Naive thymus-derived CD4-positive, alpha-beta T cell (primary cell): ENCODE data around the gene VAPB. TPM values are rescaled to one million over a fixed set of nuclear protein-coding genes. Genes with fewer than 3 reads are reported as not detected.

Experiments used
- ATAC-seq: fragments of 150-1000 bp; cut with Tn5 transposase; 2 replicates; pipeline ENCODE4 v1.10.0; 2021; ENCODE audit warnings: mild to moderate bottlenecking, moderate library complexity
- CTCF ChIA-PET: fragments of 350-600 bp; sonication (Branson Sonifier 250); formaldehyde crosslinking; loops from one replicate; lab custom pipeline; 2021; ENCODE audit warnings: antibody characterized with exemption; lab: Charles Lee
- POLR2A ChIA-PET: fragments of 350-600 bp; sonication (Branson Sonifier 250); formaldehyde crosslinking; loops from one replicate; lab custom pipeline; 2021; ENCODE audit warnings: antibody characterized with exemption, inconsistent platforms; lab: Charles Lee
- DNase-seq, 9 donors: peaks; one replicate each; pipeline versions ENCODE4 v3.0.0 to v3.0.0-alpha.2; 2020 to 2022; ENCODE audit warnings: mixed read lengths in 1 of 9
- H3K27ac ChIP-seq: one replicate; pipeline ENCODE4 v1.7.0; 2013; ENCODE audit warnings: mild to moderate bottlenecking, low read depth, low read length, moderate library complexity
- H3K27me3 ChIP-seq, 2 donors: one replicate each; pipeline ENCODE4 v1.7.0; 2013; ENCODE audit warnings: low read length in 2 of 2, mild to moderate bottlenecking in 2 of 2, moderate library complexity in 2 of 2; ENCODE audit not compliant: control insufficient read depth in 2 of 2, insufficient read depth in 2 of 2
- H3K36me3 ChIP-seq, 3 experiments: 1 replicate in 2 of 3; 2 replicates in 1 of 3; pipeline ENCODE4 v1.7.0; 2013; ENCODE audit warnings: low read length in 3 of 3, mild to moderate bottlenecking in 3 of 3, moderate library complexity in 1 of 3; ENCODE audit not compliant: insufficient read depth in 3 of 3, control insufficient read depth in 2 of 3
- H3K4me1 ChIP-seq, 2 donors: one replicate each; pipeline ENCODE4 v1.7.0; 2013; ENCODE audit warnings: low read length in 2 of 2, mild to moderate bottlenecking in 2 of 2, moderate library complexity in 1 of 2; ENCODE audit not compliant: control insufficient read depth in 2 of 2, insufficient read depth in 2 of 2
- H3K4me3 ChIP-seq: 2 replicates; pipeline ENCODE4 v1.7.0; 2013; ENCODE audit warnings: mild to moderate bottlenecking, low read length
- H3K9me3 ChIP-seq, 3 experiments: 1 replicate in 2 of 3; 2 replicates in 1 of 3; pipeline ENCODE4 v1.7.0; 2013; ENCODE audit warnings: low read length in 3 of 3; ENCODE audit not compliant: control insufficient read depth in 2 of 3
- H3K27ac Mint-ChIP-seq, 9 donors: one replicate each; pipeline ENCODE4 v1.8.0; 2020 to 2022; ENCODE audit warnings: mixed read lengths in 9 of 9, mild to moderate bottlenecking in 8 of 9, moderate library complexity in 5 of 9, inconsistent platforms in 2 of 9
- H3K27me3 Mint-ChIP-seq, 5 donors: one replicate each; pipeline ENCODE4 v1.8.0; 2021 to 2022; ENCODE audit warnings: mixed read lengths in 5 of 5, mild to moderate bottlenecking in 1 of 5
- H3K36me3 Mint-ChIP-seq, 5 donors: one replicate each; pipeline ENCODE4 v1.8.0; 2020 to 2022; ENCODE audit warnings: mixed read lengths in 5 of 5, mild to moderate bottlenecking in 3 of 5, inconsistent platforms in 1 of 5
- H3K4me1 Mint-ChIP-seq, 7 donors: one replicate each; pipeline ENCODE4 v1.8.0; 2020 to 2022; ENCODE audit warnings: mixed read lengths in 7 of 7, mild to moderate bottlenecking in 3 of 7, inconsistent platforms in 1 of 7
- H3K4me3 Mint-ChIP-seq, 10 donors: one replicate each; pipeline ENCODE4 v1.8.0; 2020 to 2022; ENCODE audit warnings: mild to moderate bottlenecking in 10 of 10, mixed read lengths in 10 of 10, moderate library complexity in 6 of 10, inconsistent platforms in 2 of 10
- H3K9me3 Mint-ChIP-seq, 11 donors: one replicate each; pipeline ENCODE4 v1.8.0; 2020 to 2022; ENCODE audit warnings: mixed read lengths in 11 of 11, mild to moderate bottlenecking in 4 of 11, inconsistent platforms in 1 of 11, moderate library complexity in 1 of 11
- intact Hi-C, 2 donors: fragments of 100-400 bp; cut with micrococcal nuclease; formaldehyde crosslinking; loops; one replicate each; pipeline ENCODE4 v1.15.1; 2023
- polyA plus RNA-seq, 2 donors: library from polyadenylated mRNA; unstranded; fragments of 300-500 nt; fragmentation: Illumina TruSeq; gene quantifications; one replicate each; pipeline ENCODE4 v1.2.3, GENCODE V29; 2021
- total RNA-seq, 6 experiments: library from RNA in 5 of 6; stranded (reverse) in 5 of 6; gene quantifications; 1 replicate in 5 of 6; 2 replicates in 1 of 6; pipeline ENCODE4 v1.2.3 and lab custom pipeline; 2021 to 2026

Gene VAPB
- total and polyA plus RNA-seq, 7 experiments from 2014 or later: 21.9 to 37.0 (median 25.3) TPM

DNA sequence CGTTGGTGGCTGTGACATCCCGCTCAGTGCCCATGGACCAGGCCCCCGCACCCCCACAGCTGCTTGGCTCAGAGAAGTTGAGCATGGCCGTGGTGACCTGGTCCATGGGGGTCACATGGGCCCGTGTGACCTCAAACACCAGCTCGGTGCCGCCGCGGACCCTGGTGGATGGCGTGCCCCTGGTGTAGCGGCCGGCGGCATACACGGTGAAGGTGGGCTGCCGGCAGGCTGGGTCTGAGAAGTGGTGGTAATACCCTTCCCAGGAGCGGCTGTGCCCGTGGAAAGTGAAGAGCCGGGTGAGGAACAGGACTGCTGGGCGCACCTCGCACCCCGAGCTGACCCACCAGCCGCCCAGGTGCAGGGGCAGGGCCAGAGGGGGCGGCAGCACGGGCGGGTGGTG is 72.1 kb downstream of the VAPB start:
- Mint-ChIP-seq H3K36me3 (peaks cover 2 to 30% (median 8%) of the 10 kb centered on the region in 5 donors), H3K27me3 (no peaks in the 10 kb centered on the region), H3K27ac (no peak overlapping the region), H3K4me1 (peaks cover 0 to 1% (median 0%) of the 10 kb centered on the region in 7 donors), H3K9me3 (no peaks in the 10 kb centered on the region), H3K4me3 (no peak overlapping the region)
- DNase-seq (no peak), ATAC-seq (no peak)
- no peaks in the 10 kb centered on the region for H3K9me3 ChIP-seq
- no peaks in the 10 kb centered on the region for H3K27me3 ChIP-seq
- intact Hi-C loops: no loop called here
- H3K4me1 ChIP-seq: no peaks in the 10 kb centered on the region
- H3K27ac ChIP-seq: no peak overlapping the region
- POLR2A ChIA-PET: interaction anchor here (0.6 kb wide), 1 partner anchor 19 kb away, joined by 6 read pairs; no protein-coding TSS in a partner anchor
- CTCF ChIA-PET: no interaction called here
- H3K36me3 ChIP-seq: no peaks in the 10 kb centered on the region
- H3K4me3 ChIP-seq: no peak overlapping the region

GRCh38 chr20:58461899-58462298 is 72.9 kb downstream of the VAPB start:
- H3K9me3 Mint-ChIP-seq: no peaks in the 10 kb centered on the region
- H3K27me3 ChIP-seq: no peaks in the 10 kb centered on the region
- H3K4me3 ChIP-seq: no peak overlapping the region
- H3K4me1 Mint-ChIP-seq: peaks cover 0 to under 1% (median 0%) of the 10 kb centered on the region in 7 donors
- intact Hi-C loops: no loop called here
- ChIA-PET POLR2A (no interaction called here), CTCF (no interaction called here)
- no peak overlapping the region for H3K4me3 Mint-ChIP-seq
- no peak overlapping the region for H3K27ac ChIP-seq
- H3K27me3 Mint-ChIP-seq: no peaks in the 10 kb centered on the region
- no peak overlapping the region for H3K27ac Mint-ChIP-seq
- DNase-seq: no peak
- no peaks in the 10 kb centered on the region for H3K9me3 ChIP-seq
- no peaks in the 10 kb centered on the region for H3K4me1 ChIP-seq
- H3K36me3 ChIP-seq: no peaks in the 10 kb centered on the region
- H3K36me3 Mint-ChIP-seq: peaks cover 2 to 26% (median 8%) of the 10 kb centered on the region in 5 donors
- ATAC-seq: no peak

DNA sequence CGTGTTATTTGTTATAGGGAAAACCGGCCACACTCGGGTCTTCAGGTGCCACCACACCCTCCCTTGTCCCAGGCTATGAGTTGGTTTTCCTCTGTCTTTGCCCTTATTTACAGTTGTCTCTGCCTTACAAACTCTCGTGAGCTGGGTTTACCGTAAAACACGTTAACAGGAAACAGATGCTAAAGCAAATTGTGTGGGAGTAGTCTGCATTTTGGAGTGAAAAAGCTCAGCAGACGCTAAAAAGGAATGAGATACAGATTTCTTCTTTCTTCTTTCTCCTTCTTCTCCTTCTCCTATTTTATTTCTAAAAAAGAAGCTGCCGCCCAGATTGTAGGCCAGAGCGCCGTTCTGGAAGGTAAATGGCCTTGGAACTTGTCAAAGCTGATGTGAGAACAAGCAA is 74.2 kb downstream of the VAPB start:
- intact Hi-C loops: no loop called here

DNA sequence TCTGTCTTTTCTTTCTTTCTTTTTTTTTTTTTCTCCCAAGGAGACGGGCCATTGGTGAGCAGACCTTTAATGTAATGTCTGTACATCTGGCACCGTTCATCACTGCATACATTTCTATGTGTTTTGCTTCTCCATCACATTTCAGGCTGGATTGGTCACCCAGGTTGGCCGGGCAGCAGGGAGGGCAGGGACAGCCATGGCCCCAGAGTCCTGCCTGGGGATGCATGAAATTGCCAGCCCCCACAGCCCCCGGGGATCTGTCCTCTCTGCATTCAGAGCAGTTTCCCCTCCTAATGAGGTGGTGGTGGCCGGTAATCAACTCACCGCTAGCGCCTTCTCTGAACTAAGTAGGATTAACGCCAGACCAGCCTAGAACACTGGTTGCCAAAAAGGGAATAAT is 75.8 kb downstream of the VAPB start:
- peaks cover 0 to 9% (median 0%) of the 10 kb centered on the region in 5 donors for H3K36me3 Mint-ChIP-seq
- no peak overlapping the region for H3K27ac Mint-ChIP-seq
- Histone ChIP-seq H3K9me3 (no peaks in the 10 kb centered on the region), H3K4me3 (no peak overlapping the region), H3K4me1 (no peaks in the 10 kb centered on the region), H3K27me3 (no peaks in the 10 kb centered on the region), H3K27ac (no peak overlapping the region), H3K36me3 (no peaks in the 10 kb centered on the region)
- DNase-seq (no peak), ATAC-seq (no peak)
- CTCF ChIA-PET: interaction anchor here (0.6 kb wide), 1 partner anchor 102 kb away, joined by 3 read pairs; no protein-coding TSS in a partner anchor
- no peaks in the 10 kb centered on the region for H3K27me3 Mint-ChIP-seq
- H3K4me3 Mint-ChIP-seq: no peak overlapping the region
- POLR2A ChIA-PET: no interaction called here
- no peaks in the 10 kb centered on the region for H3K9me3 Mint-ChIP-seq
- intact Hi-C loops: no loop called here
- H3K4me1 Mint-ChIP-seq: no peaks in the 10 kb centered on the region

More for the DNA sequence above, 74.2 kb downstream of the VAPB start:
- H3K27ac ChIP-seq: no peak overlapping the region
- Mint-ChIP-seq H3K27ac (no peak overlapping the region), H3K36me3 (peaks cover 2 to 13% (median 4%) of the 10 kb centered on the region in 5 donors), H3K4me3 (no peak overlapping the region), H3K9me3 (no peaks in the 10 kb centered on the region), H3K4me1 (no peaks in the 10 kb centered on the region), H3K27me3 (no peaks in the 10 kb centered on the region)
- POLR2A ChIA-PET: no interaction called here
- DNase-seq: no peak
- no peaks in the 10 kb centered on the region for H3K4me1 ChIP-seq
- H3K27me3 ChIP-seq: no peaks in the 10 kb centered on the region
- no peak overlapping the region for H3K4me3 ChIP-seq
- H3K36me3 ChIP-seq: no peaks in the 10 kb centered on the region
- ATAC-seq: no peak
- no peaks in the 10 kb centered on the region for H3K9me3 ChIP-seq
- CTCF ChIA-PET: interaction anchor here (0.6 to 0.7 kb wide), 4 partner anchors 23 to 843 kb away, joined by 3 to 5 read pairs (median 4); no protein-coding TSS in a partner anchor

DNA sequence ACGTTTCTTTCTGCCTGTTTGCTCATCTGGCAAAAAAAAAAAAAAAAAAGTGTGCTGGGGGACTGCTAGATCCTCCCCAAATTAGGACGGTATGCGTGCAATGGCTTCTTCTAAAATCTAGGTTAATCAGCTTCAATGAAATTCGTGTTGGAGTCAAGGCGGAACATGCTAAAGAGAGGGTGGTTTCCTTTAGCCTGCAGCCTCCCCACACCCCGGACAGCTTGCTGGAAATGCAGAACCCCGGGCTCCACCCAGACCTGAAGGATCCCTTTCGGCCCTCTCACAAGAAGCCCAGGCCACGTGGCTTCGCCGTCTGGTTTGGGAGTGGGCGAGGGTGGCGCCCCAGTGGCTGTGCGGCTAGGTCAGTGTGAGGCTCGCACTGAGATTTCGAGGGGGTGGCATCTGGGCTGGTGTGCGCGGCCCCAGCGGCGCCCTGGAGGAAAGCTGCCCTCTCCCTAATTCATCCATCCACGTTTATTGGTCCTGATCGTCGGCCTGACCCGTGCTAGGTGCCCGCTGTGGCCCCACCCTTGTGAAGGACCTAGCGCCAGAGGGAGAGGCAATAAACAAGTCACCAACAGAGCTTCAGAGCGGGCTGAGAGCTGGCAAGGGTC is 77.2 kb downstream of the VAPB start:
- no peaks in the 10 kb centered on the region for H3K4me1 Mint-ChIP-seq
- H3K27me3 Mint-ChIP-seq: no peaks in the 10 kb centered on the region
- H3K4me3 ChIP-seq: no peak overlapping the region
- ChIA-PET POLR2A (no interaction called here), CTCF (no interaction called here)
- no peaks in the 10 kb centered on the region for H3K36me3 ChIP-seq
- H3K27ac Mint-ChIP-seq: no peak overlapping the region
- H3K27me3 ChIP-seq: no peaks in the 10 kb centered on the region
- H3K4me3 Mint-ChIP-seq: no peak overlapping the region
- ATAC-seq (no peak), DNase-seq (no peak)
- peaks cover 0 to 9% (median 0%) of the 10 kb centered on the region in 5 donors for H3K36me3 Mint-ChIP-seq
- H3K9me3 Mint-ChIP-seq: no peaks in the 10 kb centered on the region
- no peak overlapping the region for H3K27ac ChIP-seq
- no peaks in the 10 kb centered on the region for H3K9me3 ChIP-seq
- intact Hi-C loops: no loop called here
- H3K4me1 ChIP-seq: no peaks in the 10 kb centered on the region

- no peaks in the 10 kb centered on the region for H3K9me3 ChIP-seq
- no peaks in the 10 kb centered on the region for H3K4me1 Mint-ChIP-seq
- H3K36me3 ChIP-seq: no peaks in the 10 kb centered on the region
- ATAC-seq (no peak), DNase-seq (no peak)
- H3K4me3 ChIP-seq: no peak overlapping the region
- peaks cover 0 to 5% (median 0%) of the 10 kb centered on the region in 5 donors for H3K36me3 Mint-ChIP-seq
- ChIA-PET POLR2A (no interaction called here), CTCF (no interaction called here)
- intact Hi-C loops: no loop called here
- H3K9me3 Mint-ChIP-seq: no peaks in the 10 kb centered on the region
- no peaks in the 10 kb centered on the region for H3K4me1 ChIP-seq
- H3K27me3 Mint-ChIP-seq: no peaks in the 10 kb centered on the region
- no peaks in the 10 kb centered on the region for H3K27me3 ChIP-seq
- no peak overlapping the region for H3K27ac Mint-ChIP-seq
- no peak overlapping the region for H3K4me3 Mint-ChIP-seq
- H3K27ac ChIP-seq: no peak overlapping the region
Measured at GRCh38 chr20:58466729-58467571, 77.9 kb downstream of the VAPB start.
